HK-2 (cell line): Measurements from ENCODE around the gene AOPEP.

Source experiments
- DNase-seq: peaks from one replicate; pipeline ENCODE4 v3.0.0-alpha.2; 2018; ENCODE audit not compliant: unreplicated experiment

AOPEP gene

GRCh38 chr9:95116002-95116807 lies 389.7 kb downstream of the AOPEP start:
- no peak for DNase-seq

GRCh38 chr9:95116808-95117204 lies 390.3 kb downstream of the AOPEP start:
- no peak for DNase-seq

GRCh38 chr9:95118596-95118995 lies 392.1 kb downstream of the AOPEP start:
- no peak for DNase-seq

- no peak for DNase-seq
These were observed 394.4 kb downstream of the AOPEP start for GRCh38 chr9:95120781-95121370.

GRCh38 chr9:95124582-95125367 lies 398.3 kb downstream of the AOPEP start:
- DNase-seq, result no peak

- no peak for DNase-seq
These were observed 399.2 kb downstream of the AOPEP start for GRCh38 chr9:95125652-95126051.

GRCh38 chr9:95126739-95127138 lies 400.2 kb downstream of the AOPEP start:
- no peak for DNase-seq

GRCh38 chr9:95127249-95128176 lies 401.0 kb downstream of the AOPEP start:
- peak; percentile 75 for DNase-seq

- no peak for DNase-seq
These were observed 401.7 kb downstream of the AOPEP start for GRCh38 chr9:95128177-95128524.

GRCh38 chr9:95129476-95130291 lies 403.2 kb downstream of the AOPEP start:
- no peak for DNase-seq

GRCh38 chr9:95130484-95130883 lies 404.0 kb downstream of the AOPEP start:
- no peak for DNase-seq

GRCh38 chr9:95131023-95131943 lies 404.8 kb downstream of the AOPEP start:
- DNase-seq, result peak; percentile 68

- DNase-seq, result peak; percentile 21
These were observed 406.1 kb downstream of the AOPEP start for GRCh38 chr9:95132366-95133324.

- no peak for DNase-seq
These were observed 406.8 kb downstream of the AOPEP start for GRCh38 chr9:95133325-95133705.

- no peak for DNase-seq
These were observed 408.0 kb downstream of the AOPEP start for GRCh38 chr9:95134457-95134881.

GRCh38 chr9:95135756-95136155 lies 409.3 kb downstream of the AOPEP start:
- no peak for DNase-seq
